T-helper 22 cell (primary cell): Measurements from ENCODE around the gene KRTAP20-3.

Source experiments
- DNase-seq: peaks from one replicate; pipeline ENCODE4 v3.0.0-alpha.2; 2020; ENCODE audit warnings: low read depth

The KRTAP20-3 gene

GRCh38 chr21:30684506-30684905, 41.8 kb downstream of the KRTAP20-3 start:
- DNase-seq = no peak

- no peak for DNase-seq
These were observed 47.2 kb downstream of the KRTAP20-3 start for GRCh38 chr21:30689822-30690221.
